GM18511 (cell line): ENCODE results near the gene CIRBP.
"Not testable (repeated sequence)": the region's sequence is repeated elsewhere in the genome, so short reads cannot be mapped to it uniquely, and the experiment has no call there.

ENCODE experiments used
- ATAC-seq: cut with Tn5 transposase; IDR thresholded peaks from one replicate; pipeline ENCODE4 v1.9.1; 2021; ENCODE audit warnings: mild to moderate bottlenecking, moderate library complexity; ENCODE audit not compliant: unreplicated experiment

CIRBP gene

GRCh38 chr19:1290196-1290702 is 21.1 kb downstream of the CIRBP start:
- no peak for ATAC-seq

GRCh38 chr19:1290703-1291651 is 21.8 kb downstream of the CIRBP start:
- ATAC-seq, result no peak

DNA sequence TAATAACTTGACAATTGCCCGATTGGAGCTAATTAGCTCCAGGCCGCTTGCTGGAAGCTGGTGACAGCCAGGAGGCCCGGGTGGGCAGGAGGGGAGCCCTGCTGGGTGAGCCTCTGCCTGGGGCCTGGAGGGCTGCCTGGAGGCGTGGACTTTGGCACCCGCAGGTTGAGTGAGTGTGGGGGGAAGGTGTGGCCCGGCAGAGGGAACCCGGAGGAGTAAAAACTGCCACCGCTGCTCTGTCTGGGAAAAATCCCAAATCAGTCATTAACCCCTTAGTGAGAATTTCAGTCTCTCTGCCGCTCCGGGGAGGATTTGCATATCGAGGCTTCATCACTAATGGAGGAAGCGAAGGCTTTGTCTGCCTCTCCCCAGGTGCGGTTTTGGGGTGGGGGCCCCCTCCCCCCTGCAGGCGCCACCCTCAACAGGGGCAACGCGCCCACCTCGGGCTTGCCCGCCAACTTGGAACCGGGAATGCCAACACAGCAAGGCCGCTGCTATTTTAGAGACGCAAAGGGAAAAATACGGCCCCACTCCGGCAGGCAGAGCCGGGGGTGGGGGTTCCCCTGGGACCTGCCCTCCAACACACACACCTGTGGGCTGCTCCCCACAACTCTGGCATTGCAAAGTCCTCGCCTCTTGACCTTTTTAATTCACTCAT is 22.8 kb downstream of the CIRBP start:
- no peak for ATAC-seq

DNA sequence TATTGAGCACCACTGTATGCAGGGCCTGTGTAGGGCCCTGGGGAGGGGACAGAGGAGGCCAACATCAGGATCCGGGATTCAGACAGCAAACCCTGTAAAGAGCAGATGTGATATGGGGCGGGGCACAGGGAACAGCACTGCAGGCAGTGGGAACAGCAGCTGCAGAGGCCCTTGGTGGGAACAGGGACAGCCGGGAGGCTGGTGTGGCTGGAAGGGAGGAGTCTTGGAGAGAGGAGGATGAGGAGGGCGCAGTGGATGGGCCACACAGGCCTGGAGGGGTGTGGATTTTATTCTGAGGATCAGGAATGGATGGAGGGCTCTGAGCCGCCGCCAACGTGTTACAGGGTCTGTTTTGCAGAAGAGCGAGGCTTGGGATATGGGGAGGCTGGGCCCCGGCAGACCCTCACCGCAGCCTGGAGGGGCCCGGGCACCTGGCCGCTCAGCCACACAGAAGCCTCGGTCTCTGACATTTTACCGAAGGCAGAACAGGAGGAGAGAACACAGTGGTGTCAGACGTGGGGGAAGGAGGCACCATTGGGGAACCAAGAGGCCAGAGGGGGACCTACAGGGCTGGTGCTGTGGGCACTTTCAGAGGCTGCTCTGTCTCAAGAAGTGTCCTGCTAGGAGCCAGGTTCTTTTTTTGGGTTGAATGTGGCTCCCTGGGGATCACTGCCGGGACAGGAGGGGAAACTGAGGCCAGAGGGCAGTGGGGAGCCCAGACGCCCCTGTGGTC is 23.5 kb downstream of the CIRBP start:
- ATAC-seq, result no peak

DNA sequence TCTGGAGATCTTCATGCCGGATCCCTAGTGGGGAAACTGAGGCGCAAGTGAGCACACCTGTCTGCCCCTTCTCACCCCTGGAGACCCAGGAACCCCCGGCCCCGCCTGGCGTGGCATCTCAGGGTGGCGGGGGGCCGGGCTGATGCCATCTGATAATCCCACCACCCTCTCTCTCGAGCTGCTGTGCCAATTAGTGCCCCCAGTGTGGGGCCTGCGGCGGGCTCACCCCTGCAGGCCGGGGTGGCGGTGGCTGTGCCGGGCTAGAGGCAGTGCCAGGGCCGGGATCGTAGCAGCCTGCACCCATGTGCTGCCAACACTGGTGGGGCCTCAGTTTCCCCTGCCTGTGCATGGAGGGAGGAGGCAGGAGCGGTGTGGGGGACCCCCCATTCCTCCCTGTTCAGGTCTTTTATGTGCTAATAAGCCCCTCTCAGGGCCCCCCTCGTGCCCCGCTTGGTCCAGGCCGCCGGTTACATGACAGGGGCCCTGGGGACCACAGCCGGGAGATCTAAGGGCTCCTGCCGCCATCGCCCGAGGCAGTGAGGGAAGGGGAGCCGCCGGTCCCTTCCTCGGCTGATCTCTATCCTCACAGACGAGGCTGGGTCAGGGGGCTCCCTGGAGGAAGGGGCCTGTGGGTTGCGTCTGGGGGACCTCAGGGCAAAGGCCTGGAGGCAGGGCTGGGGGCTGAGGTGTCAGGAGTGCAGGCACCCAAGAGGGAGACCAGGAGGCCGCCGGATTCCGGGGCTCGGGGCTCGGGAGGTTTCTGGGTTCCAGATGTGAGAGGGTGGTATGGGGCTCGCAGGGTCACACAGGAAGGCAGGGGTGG is 24.9 kb downstream of the CIRBP start:
- ATAC-seq, result no peak

- ATAC-seq, result no peak
These were observed 25.6 kb downstream of the CIRBP start for GRCh38 chr19:1294688-1295087.

GRCh38 chr19:1295169-1296012 is 26.3 kb downstream of the CIRBP start:
- no peak for ATAC-seq

DNA sequence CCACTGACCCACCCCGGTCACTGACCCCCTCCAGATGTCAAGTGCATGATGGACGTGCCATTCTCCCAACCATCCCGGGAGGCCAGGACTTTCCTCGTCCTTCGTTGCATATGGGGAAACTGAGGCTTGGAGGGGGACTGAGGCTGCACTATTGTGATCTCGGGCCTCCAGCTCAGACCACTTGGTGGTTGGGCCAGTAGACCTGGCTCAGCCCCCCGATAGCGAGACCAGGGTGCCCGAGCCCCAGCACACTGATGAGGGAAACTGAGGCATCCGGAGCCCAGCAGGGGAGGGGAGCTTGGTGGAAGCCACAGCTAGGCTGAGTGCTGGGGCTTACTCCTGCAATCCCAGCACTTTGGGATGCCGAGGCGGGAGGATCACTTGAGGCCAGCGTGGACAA is 26.9 kb downstream of the CIRBP start:
- no peak for ATAC-seq

DNA sequence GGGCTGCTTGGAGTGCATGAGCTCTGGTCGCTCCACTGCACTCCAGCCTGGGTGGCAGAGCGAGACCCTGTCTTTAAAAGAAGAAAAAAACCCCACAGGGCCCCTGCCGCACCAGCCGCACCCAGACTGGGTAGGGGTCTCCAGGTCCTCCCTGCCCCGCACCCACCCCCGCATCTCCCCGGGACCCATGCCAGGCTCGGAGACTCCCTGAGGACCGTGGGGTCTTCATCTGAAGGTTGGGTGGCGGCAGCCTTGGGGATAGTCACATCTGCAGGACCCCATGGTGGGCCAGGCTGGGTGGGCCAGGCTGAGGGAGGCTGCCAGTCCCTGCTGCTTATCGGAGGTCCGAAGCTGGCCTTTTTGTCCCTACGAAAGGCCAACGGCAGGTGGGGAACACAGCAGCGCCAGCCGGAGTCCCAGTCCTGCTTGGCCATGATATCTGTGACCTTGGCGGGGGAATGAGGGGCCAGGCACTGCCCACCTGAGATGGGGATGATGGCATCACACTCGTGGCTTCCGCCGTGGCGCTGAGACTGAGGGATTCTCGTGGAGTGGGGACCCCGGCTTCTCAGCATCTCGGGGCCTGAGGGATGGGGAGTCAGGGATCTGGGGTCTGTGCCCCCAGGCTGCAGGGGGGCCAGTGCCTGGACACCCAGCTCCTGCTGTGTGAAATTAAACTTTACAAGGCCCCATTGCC is 27.6 kb downstream of the CIRBP start:
- ATAC-seq, result no peak

- ATAC-seq, result no peak
These were observed 29.1 kb downstream of the CIRBP start for GRCh38 chr19:1298235-1298634.

- ATAC-seq, result no peak
These were observed 30.7 kb downstream of the CIRBP start for GRCh38 chr19:1299801-1300200.

- no peak for ATAC-seq
These were observed 31.8 kb downstream of the CIRBP start for GRCh38 chr19:1300744-1301490.

GRCh38 chr19:1302533-1303239 is 33.6 kb downstream of the CIRBP start:
- no peak for ATAC-seq

DNA sequence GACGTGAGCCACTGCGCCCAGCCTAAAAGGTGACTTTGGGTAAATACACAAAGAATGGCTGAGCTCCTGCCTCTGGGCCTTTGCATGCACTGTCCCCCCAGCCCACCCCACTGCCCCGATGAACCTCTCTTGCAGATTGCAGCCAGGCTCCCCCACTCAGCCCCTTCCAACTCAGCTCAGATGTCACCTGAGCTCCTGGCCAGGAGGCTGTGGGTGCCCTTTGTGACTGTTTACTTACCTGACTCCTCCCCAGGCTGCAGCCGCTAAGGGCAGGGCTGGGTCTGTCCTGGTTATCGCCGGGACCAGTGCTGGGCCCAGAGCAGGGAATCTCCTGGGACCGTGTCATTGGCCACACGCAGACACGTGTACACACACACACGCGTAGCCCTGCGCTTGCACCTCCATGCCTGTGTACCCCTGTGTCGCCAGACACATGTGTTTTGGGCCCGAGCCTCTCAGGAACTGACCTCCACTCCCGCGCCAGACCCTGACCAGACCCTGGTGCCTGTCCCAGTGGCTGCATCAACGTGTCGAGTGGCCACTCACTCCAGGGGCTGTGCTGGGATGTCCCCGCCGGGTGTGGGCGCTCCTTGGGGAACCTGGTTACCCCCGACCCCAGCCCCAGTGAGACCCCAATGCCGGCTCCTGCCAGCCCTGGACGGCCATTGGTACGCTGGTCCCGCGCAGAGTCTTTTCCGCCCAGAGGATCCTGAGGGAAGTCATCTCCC is 35.2 kb downstream of the CIRBP start:
- ATAC-seq, result no peak

- not testable (repeated sequence) for ATAC-seq
These were observed 36.2 kb downstream of the CIRBP start for GRCh38 chr19:1305354-1305753.

GRCh38 chr19:1307320-1307719 is 38.2 kb downstream of the CIRBP start:
- no peak for ATAC-seq

- ATAC-seq, result no peak
These were observed 38.7 kb downstream of the CIRBP start for GRCh38 chr19:1307755-1308303.
